Activated CD8-positive, alpha-beta memory T cell treated with anti-CD3 and anti-CD28 coated beads, Interleukin-2, amount 50 U/mL, for 1 hour (primary cell): ENCODE results near the gene TIFAB.

Source experiments
- DNase-seq: peaks from one replicate; pipeline ENCODE4 v3.0.0-alpha.2; 2020; ENCODE audit errors: extremely low read depth

Gene TIFAB

DNA sequence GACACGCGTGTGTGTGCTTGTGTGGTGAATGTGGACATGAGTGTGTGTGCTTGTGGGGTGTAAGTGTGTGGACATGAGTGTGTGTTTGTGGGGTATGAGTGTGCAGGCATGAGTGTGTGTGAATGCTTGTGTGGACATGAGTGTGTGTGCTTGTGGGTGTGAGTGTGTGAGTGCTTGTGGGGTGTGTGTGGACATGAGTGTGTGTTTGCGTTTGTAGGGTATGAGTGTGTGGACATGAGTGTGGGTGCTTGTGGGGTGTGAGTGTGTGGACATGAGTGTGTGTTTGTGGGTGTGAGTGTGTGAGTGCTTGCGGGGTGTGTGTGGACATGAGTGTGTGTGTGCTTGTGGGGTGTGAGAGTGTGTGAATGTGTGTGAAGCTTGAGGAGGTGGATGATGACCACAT lies 29.8 kb upstream of the TIFAB start:
- DNase-seq, result no peak

DNA sequence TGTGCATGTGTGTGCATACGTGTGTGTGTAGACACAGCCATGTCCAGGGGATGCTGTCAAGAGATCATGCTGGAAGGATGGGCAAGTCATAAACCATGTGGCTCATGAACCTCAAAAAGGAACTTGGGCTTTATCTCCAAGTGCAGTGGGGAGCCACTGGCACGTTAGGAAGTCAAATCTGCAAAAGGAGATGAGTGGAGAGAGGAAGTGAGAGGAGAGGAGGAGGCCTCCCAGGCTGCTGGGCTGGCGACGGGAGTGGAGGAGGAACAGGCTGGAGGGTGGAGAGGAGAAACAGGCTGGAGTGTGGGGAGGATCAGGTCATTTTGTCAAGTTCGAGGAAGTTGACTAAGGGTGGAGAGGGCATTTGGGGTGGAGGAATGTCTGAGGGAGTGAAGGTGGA lies 29.2 kb upstream of the TIFAB start:
- no peak for DNase-seq

DNA sequence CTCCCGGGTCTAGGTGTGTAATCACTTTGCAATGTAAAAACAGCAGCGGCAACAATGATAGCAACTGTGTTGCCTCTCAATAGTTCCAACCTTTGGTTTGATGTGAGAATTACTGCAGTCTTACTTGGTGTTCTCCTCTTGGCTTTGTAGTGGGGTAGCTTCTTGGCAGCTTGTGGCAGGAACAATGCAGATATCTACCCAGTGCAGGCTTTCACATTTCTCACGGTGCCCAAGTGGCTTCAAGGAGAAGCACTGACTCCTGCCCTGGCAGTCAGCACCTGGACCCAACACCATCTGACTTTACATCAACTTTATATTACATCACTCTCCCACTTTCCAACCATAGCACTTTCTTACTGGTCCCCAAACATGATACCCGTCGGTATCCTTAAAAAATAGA lies 28.4 kb upstream of the TIFAB start:
- no peak for DNase-seq

DNA sequence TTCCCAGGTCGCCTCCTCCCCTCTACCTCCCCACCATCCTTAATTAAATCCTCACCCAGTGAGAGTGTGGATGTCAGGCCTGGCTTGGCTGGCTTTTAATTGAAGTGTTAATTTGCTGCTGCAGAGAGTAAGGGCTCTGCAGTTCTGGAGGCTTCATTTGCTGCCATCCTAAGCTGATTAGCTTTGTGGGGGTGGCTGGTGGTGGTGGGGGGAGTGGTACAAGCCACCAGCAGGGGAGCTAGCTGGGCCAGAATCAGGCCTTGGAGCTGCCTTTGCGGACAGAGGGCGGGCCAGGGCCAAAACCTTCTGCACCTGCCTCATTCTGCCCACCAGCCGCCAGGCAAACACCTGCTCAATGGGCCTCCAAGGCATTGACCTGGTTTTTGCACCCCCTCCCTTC lies 26.8 kb upstream of the TIFAB start:
- DNase-seq, result no peak

GRCh38 chr5:135477613-135478066 lies 25.5 kb upstream of the TIFAB start:
- no peak for DNase-seq

DNA sequence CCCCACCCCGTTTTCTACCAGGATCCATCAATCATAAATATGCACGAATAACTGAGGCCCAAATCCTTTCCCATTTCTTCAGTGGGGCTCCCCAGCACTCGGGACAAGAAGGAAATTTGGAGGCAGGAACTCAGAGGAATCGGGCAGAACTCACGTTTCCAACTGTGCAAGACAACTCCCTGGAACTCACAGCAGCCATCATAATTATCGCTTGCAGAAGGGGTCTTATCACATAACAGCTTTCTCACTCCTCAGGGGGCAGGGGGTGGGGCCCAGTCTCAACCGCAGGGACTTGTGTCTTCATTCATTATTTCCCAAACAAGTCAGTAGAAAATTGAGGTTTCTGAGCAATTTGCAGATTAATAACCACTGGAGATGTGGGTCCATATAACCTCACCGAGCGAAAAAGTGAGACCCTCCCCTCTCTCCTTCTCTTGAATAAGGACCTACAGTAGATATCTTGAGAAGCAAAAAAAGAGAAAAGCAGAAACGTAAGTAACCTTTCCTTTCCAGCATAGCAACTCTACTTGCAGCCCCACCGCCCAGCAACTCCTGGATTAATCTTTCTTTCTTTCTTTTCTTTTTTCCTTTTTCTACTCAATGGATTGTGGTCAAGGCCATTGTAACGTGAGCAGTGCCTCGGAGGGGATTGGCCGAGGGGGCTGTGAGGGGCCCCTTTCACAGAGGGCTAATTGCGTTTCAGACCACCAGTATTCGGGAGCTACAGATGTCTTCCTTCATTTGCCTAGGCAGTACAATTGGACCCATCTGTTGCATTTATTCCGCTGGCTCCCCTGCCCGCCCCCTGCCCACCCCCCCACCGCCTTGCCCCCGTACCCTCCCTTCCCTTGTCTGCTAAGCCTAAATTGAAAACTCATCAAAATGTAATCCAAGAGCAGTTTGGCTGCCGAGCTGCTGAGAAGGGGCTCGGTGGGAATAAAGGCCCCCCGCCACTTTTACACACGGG lies 24.7 kb upstream of the TIFAB start:
- DNase-seq, result no peak

DNA sequence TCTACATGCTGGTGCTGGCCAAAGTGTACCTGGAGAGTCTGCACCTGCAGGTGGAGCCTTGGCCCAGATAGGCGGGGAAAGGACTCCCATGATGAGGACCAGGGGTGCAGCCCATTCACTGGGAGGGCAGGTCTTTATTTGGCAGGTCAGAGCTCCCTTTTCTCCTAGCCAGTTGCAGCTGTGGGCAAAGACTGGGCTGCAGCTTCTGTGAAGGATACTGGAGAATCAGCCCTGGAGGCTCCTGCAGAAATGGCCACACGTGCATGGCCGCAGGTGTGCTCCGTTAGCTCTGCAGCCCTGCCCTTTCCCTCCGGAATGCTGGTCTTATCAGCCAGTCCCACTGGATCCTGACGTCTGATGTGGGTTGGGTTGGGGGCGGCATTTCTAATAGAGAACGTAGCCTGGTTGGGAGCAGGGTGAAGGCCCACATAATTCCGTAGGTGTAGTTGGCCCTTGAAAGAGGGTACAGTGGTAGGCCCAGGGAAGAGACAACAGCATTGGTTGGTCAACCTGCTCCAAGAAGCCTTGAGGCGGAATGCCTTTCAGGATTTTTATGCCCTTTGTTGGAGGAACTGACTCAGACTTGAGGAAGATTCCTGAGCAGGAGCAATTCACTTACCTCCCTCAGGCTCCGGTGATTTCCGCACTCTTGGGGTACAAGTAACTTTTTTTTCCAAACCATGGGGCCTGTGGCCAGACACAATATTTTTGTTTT lies 22.0 kb upstream of the TIFAB start:
- DNase-seq, result no peak

GRCh38 chr5:135472141-135472540 lies 20.0 kb upstream of the TIFAB start:
- no peak for DNase-seq

GRCh38 chr5:135471726-135472125 lies 19.6 kb upstream of the TIFAB start:
- DNase-seq, result no peak

- DNase-seq, result no peak
These were observed 17.8 kb upstream of the TIFAB start for GRCh38 chr5:135469911-135470310.

GRCh38 chr5:135468541-135468940 lies 16.4 kb upstream of the TIFAB start:
- no peak for DNase-seq

DNA sequence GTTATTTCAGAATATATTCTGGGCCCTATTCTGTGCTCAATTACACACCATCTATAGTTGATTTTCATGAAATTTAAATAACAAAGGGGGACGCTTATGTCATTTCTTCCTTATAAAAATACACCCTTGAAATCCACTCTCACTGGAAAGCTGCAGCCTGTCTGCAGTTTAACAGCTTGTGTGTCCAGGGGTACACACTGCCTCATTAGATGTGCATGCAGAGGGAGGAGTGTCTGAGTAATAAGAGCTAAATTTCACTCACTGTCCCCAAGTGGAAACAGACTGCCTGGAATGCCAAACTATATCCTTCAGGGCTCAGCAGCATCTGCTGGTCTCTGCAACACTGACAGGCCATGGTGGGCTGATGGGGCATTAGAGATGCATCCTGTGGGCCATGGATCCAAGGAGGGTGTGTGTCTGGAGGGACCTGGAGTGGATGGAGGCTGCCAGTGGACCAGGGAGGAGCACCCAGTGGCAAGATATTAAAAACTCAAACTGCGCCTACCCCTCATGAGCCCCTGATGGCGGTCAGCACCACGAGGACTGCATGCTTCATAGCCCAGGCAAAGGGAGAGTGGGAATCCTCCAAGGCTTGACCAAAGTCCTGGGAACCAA lies 15.8 kb upstream of the TIFAB start:
- no peak for DNase-seq

DNA sequence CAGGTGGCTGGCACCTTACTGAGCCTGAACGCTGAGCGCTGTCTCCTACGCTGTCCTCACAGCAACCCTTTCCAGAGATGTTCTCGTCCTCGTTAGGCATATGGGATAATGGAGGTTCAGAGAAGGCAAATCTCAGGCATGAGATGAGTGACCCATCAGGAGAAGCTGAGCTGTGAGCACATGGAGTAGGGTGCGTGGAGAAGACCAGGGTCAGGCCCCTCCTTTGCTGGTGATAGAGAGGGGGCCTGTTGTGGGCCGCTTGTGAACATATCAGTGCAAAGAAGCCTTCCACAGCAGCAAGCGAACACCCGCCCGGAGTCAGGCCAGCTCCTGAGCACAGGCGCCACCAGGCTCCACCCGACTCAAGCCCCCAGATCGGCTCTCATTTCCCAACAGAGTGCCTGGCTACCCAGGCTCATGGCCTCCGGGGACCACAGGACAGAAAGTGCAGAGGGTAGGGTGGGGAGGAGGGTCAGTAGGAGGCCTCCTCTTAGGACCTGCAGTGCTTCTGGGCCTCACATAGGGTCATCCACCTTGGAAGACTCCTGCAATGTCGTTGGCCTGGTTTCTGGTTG lies 15.0 kb upstream of the TIFAB start:
- DNase-seq, result no peak

DNA sequence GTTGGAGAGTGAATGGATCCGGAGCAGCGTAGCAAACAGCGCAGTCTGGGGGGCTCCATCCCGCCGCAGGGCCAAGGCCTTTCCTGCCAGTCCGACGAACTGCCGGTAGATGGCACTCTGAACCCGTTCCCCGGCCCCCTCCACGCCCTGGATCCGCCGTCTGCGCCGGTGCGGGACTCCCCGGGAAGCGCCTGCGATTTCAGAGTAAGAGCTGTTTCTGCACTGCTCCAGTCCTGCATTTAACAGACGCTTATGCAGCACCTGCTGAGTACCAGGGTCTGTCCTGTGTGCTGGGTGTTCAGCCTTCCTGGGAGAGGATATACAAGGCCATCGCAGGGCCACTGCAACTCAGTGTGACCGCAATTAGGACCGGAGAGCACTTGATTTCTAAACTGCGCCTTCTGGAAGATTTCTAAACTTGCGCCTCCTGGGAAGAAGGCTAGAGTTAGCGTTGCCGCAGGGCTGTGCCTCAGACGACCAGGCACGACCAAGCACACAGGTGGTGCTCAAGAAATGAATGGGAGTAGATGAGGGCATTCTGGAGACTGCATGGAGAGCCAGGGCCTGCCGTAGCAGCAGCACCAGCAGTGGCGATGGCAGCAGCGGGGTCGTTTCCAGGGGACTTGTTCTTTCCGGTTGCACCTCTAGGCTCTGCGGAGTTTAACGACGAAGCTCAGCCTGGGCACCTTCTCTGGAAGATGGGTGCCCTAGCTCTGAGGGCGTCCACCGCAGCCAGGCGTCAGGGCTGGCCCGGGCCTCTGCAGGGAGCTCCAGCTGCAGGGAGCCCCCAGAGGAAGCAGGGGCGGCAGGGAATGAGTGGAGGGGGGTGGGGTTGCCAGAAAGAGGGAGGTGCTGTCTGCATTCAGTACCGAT lies 14.3 kb upstream of the TIFAB start:
- peak; percentile 11 for DNase-seq

DNA sequence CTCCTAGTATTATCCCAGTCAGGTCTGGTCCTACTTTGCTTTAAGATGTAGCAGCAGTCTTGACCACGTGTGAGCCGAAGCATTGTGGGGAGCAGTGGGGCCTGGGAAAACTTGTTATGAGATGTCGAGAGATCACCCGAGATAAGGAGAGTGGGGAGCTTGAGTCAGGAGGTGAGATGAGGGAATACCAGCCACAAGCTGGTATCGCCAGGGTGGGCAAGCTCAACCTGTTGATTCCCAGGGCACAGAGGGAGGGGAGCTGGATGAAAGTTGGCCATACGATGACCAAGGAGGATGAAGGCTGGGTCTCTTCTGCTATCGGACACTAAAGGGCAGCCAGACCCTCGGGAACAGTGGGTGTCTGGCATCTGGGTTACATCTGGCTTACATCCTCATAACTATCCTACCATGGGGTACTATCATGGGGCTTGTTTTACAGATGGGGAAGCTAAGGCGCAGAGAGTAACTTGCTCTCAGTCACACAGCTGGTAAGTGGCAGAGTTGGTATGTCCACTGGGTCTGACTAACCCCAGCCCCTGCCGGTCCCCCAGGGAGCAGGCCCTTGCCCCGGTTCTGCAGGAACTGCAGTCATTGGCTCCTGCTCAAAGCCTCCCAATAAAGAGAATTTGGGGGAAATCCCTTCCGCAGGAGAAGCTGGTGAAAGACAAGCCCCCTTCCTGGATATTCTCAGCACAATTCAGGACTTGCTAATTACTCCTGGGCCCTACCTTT lies 13.4 kb upstream of the TIFAB start:
- no peak for DNase-seq

DNA sequence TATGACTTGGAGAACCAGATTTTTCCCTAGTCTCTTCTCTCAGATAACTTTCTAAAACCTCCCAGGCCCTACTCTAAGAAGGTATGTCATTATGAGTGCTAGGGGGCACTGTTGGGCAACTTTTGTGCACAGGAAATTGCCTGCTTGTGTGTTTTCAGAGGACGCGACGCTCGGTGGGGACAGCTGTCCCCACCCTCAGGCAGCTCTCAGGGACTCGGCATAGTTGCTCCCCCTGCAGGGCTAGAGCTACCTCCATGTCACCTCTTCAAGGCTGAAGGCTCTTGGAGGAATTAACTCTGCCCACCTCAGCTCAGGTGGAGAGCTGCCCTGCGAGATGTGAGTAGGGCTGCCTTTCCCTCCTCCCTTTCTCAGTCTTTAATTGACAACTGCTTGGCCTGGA lies 10.2 kb upstream of the TIFAB start:
- no peak for DNase-seq

DNA sequence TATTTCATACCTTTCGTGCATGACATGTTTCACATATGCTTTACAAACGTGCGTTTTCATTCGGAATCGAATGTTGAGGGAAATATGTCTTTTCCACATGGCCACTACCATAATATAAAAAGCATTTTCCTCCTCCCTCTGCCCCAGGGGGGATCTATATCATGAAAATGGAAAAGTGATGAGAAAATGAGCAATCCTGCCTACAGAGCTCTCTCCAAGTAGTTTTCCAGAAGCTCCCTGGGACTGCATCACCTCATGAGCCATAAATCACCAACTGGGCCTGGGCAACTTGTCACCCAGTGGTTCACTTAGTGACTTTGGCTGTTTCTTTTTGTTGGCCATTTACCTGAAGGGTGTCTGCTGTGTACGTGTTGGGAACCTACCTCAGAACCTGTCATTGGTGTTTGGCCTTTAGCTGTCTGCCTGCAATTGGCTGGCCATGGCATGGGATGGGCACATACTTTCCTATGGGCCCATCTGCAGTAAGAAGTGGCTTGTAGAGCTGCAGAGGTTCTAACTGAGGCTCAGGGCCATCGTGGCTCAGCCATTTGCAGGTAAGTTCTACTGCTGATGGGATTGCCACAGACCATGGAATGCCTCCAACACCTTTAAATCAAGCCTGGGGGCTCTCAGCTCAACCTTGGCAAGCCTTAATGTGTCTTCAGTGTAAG lies 9.5 kb upstream of the TIFAB start:
- DNase-seq, result no peak

DNA sequence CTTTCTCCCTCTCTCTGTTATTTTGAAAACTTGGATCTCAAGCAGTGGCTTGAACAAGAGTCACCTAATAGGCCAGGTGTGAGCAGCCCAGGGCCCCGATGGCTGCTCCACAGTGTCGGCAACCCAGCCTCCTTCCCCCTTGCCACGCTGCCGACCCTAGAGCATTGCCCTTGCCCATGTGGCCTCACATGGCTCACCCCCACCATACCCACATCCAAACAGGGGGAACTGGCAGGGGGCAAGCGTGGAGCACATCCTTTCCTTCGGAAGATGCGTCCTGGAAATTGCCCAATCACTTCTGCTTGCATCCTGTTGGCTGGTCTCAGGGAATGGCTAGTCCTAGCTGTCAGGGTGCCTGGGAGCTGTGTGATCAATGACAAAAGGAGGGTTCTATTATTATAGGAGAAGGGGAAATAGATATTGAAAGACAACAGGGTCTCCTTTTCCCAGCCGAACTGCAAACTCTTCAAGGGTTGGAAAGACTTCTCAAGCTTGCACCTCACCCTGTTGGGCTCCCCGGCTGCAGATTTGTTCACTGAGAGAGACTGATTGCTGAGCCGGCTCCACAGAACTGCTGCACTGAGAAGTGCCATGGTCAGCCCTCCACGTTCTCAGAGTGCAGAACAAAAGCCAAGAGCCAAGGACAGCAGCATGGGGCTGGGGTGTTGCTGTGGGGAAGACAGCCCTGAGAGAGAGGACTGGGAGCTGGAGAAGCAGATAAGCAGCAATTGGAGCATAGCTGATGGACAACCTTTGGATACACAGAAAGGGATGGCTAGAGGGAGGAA lies 8.3 kb upstream of the TIFAB start:
- no peak for DNase-seq

DNA sequence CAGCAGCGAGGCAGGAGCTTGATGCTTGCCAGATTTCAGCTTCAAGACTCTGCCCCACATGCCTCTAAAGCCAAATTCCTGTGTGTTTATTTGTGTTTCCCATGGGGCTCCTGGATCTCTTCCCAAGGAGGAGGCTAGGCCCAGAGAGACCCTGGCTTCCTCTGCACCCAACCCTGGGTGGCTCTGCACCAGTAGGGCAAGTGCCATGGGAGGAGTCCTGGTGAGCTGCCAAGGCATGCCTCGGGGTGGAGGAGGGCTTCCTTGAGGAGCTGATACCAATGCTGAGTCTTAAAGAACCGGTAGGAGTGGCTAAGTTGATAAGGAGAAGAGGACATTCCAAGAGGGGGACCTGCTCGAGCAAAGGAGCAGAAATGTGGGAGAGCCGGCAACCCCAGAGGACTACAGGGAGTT lies 6.8 kb upstream of the TIFAB start:
- DNase-seq, result no peak
